SU-DHL-6 (cell line): ENCODE data around the gene LSM3.

Experiments
- H2AFZ ChIP-seq: fragments of 200-600 bp; sonication (generic); 2 replicates; pipeline ENCODE4 v1.6.1; 2014; ENCODE audit warnings: low read depth, mild to moderate bottlenecking, moderate library complexity, mixed read lengths, antibody characterized with exemption, low read length; ENCODE audit not compliant: severe bottlenecking
- H3F3A ChIP-seq: fragments of 200-600 bp; shearing (Covaris generic); 2 replicates; pipeline ENCODE4 v1.6.0; 2016; ENCODE audit warnings: antibody characterized with exemption, mild to moderate bottlenecking; ENCODE audit not compliant: insufficient read depth
- H3K27ac ChIP-seq: fragments of 200-600 bp; sonication (generic); 2 replicates; pipeline ENCODE4 v1.5.1; 2016; ENCODE audit warnings: low read depth, mild to moderate bottlenecking, low read length, moderate library complexity, mixed read lengths
- H3K27me3 ChIP-seq: fragments of 200-600 bp; sonication (generic), shearing (Covaris generic); 2 replicates; pipeline ENCODE4 v1.6.0; 2014; ENCODE audit warnings: mild to moderate bottlenecking, low read length
- H3K36me3 ChIP-seq: fragments of 200-600 bp; sonication (generic); 2 replicates; pipeline ENCODE4 v1.6.1; 2014; ENCODE audit warnings: mild to moderate bottlenecking, low read length, mixed read lengths
- H3K4me2 ChIP-seq: fragments of 300-600, 200-600 bp; shearing (Covaris generic), sonication (generic); 2 replicates; pipeline ENCODE4 v1.6.0; 2014; ENCODE audit warnings: low read length, low read depth, mild to moderate bottlenecking; ENCODE audit not compliant: poor library complexity, severe bottlenecking
- H3K4me3 ChIP-seq: fragments of 200-600 bp; sonication (generic); 2 replicates; pipeline ENCODE4 v1.5.1; 2014; ENCODE audit warnings: antibody characterized with exemption, low read length, mild to moderate bottlenecking, mixed read lengths; ENCODE audit not compliant: insufficient read depth, poor library complexity, severe bottlenecking
- H3K79me2 ChIP-seq: fragments of 200-600 bp; sonication (generic); 2 replicates; pipeline ENCODE4 v1.6.1; 2014; ENCODE audit warnings: mild to moderate bottlenecking, low read length, moderate library complexity; ENCODE audit not compliant: insufficient read depth
- H3K9ac ChIP-seq: fragments of 200-600 bp; sonication (generic); 2 replicates; pipeline ENCODE4 v1.7.0; 2014; ENCODE audit warnings: mild to moderate bottlenecking, low read length
- H3K9me2 ChIP-seq: fragments of 200-600 bp; sonication (generic); replicated peaks from 2 replicates; pipeline ENCODE4 v1.6.1; 2014; ENCODE audit warnings: low read length; ENCODE audit not compliant: insufficient read depth
- H3K9me3 ChIP-seq: fragments of 200-600 bp; sonication (generic); 2 replicates; pipeline ENCODE4 v1.6.1; 2014; ENCODE audit warnings: low read length, mixed read lengths; ENCODE audit not compliant: insufficient read depth
- H4K20me1 ChIP-seq: fragments of 200-600 bp; sonication (generic); 2 replicates; pipeline ENCODE4 v1.6.1; 2014; ENCODE audit warnings: low read depth, mild to moderate bottlenecking, antibody characterized with exemption, low read length, moderate library complexity, mixed read lengths
- EZH2phosphoT487 ChIP-seq: fragments of 200-600 bp; sonication (generic), shearing (Covaris generic); conservative IDR thresholded peaks from 2 replicates; pipeline ENCODE4 v1.6.1; 2018; ENCODE audit warnings: mild to moderate bottlenecking, antibody characterized with exemption, low read length, moderate library complexity, mixed read lengths
- TF ChIP-seq, protein P1 (sequence below): fragments of 200-600 bp; sonication (generic); IDR thresholded peaks from one replicate; pipeline ENCODE4 v1.5.1; 2017; ENCODE audit warnings: antibody characterized with exemption, mild to moderate bottlenecking, low read length, moderate library complexity; ENCODE audit not compliant: insufficient read depth, poor library complexity, severe bottlenecking

The LSM3 gene

GRCh38 chr3:14245248-14245639 lies 66.6 kb downstream of the LSM3 start:
- Histone ChIP-seq H4K20me1 (no peaks in the 10 kb centered on the region), H3K4me2 (no peak overlapping the region), H3K9ac (no peak overlapping the region), H3K27ac (no peak overlapping the region), H3K9me2 (no peaks in the 10 kb centered on the region), H3K9me3 (no peaks in the 10 kb centered on the region), H3K79me2 (no peaks in the 10 kb centered on the region), H3K4me3 (no peak overlapping the region), H3K27me3 (no peaks in the 10 kb centered on the region), H3F3A (no peaks in the 10 kb centered on the region), H3K36me3 (no peaks in the 10 kb centered on the region), H2AFZ (no peak overlapping the region)
- TF ChIP-seq, protein P1, sequence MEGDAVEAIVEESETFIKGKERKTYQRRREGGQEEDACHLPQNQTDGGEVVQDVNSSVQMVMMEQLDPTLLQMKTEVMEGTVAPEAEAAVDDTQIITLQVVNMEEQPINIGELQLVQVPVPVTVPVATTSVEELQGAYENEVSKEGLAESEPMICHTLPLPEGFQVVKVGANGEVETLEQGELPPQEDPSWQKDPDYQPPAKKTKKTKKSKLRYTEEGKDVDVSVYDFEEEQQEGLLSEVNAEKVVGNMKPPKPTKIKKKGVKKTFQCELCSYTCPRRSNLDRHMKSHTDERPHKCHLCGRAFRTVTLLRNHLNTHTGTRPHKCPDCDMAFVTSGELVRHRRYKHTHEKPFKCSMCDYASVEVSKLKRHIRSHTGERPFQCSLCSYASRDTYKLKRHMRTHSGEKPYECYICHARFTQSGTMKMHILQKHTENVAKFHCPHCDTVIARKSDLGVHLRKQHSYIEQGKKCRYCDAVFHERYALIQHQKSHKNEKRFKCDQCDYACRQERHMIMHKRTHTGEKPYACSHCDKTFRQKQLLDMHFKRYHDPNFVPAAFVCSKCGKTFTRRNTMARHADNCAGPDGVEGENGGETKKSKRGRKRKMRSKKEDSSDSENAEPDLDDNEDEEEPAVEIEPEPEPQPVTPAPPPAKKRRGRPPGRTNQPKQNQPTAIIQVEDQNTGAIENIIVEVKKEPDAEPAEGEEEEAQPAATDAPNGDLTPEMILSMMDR: no peak
- no peak for TF ChIP-seq EZH2phosphoT487

DNA sequence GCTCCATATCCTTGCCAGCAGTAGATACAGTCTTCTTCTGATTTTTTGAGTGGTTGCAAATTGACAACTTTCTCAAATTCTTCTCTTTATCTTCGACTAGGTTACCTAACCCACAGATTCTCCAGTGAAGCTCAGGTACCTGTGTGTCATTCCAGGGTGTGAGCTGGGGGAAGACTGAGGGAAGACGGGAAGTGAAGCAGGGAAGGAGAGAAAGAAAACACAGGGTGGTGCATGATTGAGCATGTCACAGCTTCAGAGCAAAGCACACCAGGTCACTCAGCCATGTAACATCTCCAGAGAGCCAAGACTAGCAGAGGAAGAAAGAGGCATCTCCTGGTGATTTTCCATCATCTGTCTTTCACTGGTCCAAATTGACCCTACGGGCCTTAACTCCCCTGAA lies 67.2 kb downstream of the LSM3 start:
- Histone ChIP-seq H3K4me3 (no peak overlapping the region), H3F3A (no peaks in the 10 kb centered on the region), H3K27ac (no peak overlapping the region), H2AFZ (no peak overlapping the region), H3K36me3 (no peaks in the 10 kb centered on the region), H3K79me2 (no peaks in the 10 kb centered on the region), H3K27me3 (no peaks in the 10 kb centered on the region), H3K9me2 (no peaks in the 10 kb centered on the region), H3K9me3 (no peaks in the 10 kb centered on the region), H3K4me2 (no peak overlapping the region), H4K20me1 (no peaks in the 10 kb centered on the region), H3K9ac (no peak overlapping the region)
- TF ChIP-seq, protein P1: no peak

GRCh38 chr3:14246414-14246813 lies 67.8 kb downstream of the LSM3 start:
- Histone ChIP-seq H3K4me2 (no peak overlapping the region), H3K36me3 (no peaks in the 10 kb centered on the region), H3K27me3 (no peaks in the 10 kb centered on the region), H2AFZ (no peak overlapping the region), H3K9ac (no peak overlapping the region), H3K27ac (no peak overlapping the region), H3K79me2 (no peaks in the 10 kb centered on the region), H3K9me3 (no peaks in the 10 kb centered on the region), H3K4me3 (no peak overlapping the region), H4K20me1 (no peaks in the 10 kb centered on the region), H3F3A (no peaks in the 10 kb centered on the region), H3K9me2 (no peaks in the 10 kb centered on the region)
- no peak for TF ChIP-seq EZH2phosphoT487
- TF ChIP-seq, protein P1: no peak

- Histone ChIP-seq H3K9me3 (no peaks in the 10 kb centered on the region), H3K27ac (no peak overlapping the region), H3K4me2 (no peak overlapping the region), H3K27me3 (no peaks in the 10 kb centered on the region), H4K20me1 (no peaks in the 10 kb centered on the region), H3F3A (no peaks in the 10 kb centered on the region), H2AFZ (no peak overlapping the region), H3K9ac (no peak overlapping the region), H3K36me3 (no peaks in the 10 kb centered on the region), H3K79me2 (no peaks in the 10 kb centered on the region), H3K9me2 (no peaks in the 10 kb centered on the region), H3K4me3 (no peak overlapping the region)
- TF ChIP-seq EZH2phosphoT487: no peak
- TF ChIP-seq, protein P1: no peak
Measured at GRCh38 chr3:14248477-14248848, 69.8 kb downstream of the LSM3 start.
